Testis (tissue), 2 donors: ENCODE measurements around the gene EVC.

Experiments used
- POLR2A ChIP-seq: fragments of 450-650 bp; IDR thresholded peaks from one replicate; pipeline ENCODE4 v1.6.1; 2017; ENCODE audit warnings: antibody characterized with exemption, mild to moderate bottlenecking, moderate library complexity
- TF ChIP-seq, protein P1 (sequence below), 3 experiments: fragments of 450-650 bp in 2 of 3; fragments of 200-600 bp in 1 of 3; sonication (generic) in 1 of 3; IDR thresholded peaks; one replicate each; pipeline ENCODE4 v1.5.1; 2016 to 2019; ENCODE audit warnings: antibody characterized with exemption in 3 of 3, mild to moderate bottlenecking in 2 of 3, moderate library complexity in 1 of 3

DNA sequence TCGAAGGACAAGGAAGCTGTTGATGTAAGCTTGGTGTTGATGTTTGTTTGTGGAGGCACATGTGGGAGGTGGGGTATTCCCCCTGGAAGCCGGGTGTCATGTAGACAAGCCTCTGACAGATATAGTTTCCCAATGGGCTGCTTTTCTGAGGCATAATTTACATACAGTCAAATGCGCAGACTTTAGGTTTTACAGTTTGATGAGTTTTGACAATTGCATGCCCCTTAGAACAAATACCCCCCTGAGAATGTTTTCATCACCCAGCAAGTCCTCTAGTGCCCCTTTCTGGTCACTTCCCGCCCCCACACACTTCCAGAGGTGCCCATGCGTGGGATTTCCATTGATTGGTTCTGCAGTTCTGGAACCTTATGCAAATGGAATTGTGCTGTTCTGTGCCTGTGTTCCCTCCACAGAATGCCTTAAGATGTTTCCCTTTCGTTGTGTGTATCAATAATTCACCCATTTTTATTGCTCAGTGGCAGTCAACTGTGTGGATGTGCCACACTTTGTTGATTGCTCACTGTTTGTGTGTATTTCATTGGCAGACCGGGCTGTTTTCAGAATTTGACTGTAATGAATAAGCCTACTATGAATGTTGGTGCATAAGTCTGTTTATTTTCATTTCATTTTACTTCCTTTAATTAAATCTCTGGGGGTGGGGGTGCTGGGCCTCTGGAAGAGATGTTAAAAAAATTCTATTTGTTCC lies 8.5 kb downstream of the EVC start:
- TF ChIP-seq POLR2A = no peak
- TF ChIP-seq, protein P1, sequence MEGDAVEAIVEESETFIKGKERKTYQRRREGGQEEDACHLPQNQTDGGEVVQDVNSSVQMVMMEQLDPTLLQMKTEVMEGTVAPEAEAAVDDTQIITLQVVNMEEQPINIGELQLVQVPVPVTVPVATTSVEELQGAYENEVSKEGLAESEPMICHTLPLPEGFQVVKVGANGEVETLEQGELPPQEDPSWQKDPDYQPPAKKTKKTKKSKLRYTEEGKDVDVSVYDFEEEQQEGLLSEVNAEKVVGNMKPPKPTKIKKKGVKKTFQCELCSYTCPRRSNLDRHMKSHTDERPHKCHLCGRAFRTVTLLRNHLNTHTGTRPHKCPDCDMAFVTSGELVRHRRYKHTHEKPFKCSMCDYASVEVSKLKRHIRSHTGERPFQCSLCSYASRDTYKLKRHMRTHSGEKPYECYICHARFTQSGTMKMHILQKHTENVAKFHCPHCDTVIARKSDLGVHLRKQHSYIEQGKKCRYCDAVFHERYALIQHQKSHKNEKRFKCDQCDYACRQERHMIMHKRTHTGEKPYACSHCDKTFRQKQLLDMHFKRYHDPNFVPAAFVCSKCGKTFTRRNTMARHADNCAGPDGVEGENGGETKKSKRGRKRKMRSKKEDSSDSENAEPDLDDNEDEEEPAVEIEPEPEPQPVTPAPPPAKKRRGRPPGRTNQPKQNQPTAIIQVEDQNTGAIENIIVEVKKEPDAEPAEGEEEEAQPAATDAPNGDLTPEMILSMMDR (IDR thresholded peaks at IDR 0.05) = no peak
